Stimulated activated CD8-positive, alpha-beta memory T cell treated with anti-CD3 and anti-CD28 coated beads, Interleukin-15, amount 100 ng/mL, for 1 hour (primary cell): ENCODE measurements around the gene PMAIP1.

Experiments used
- DNase-seq: peaks from one replicate; pipeline ENCODE4 v3.0.0-alpha.2; 2020; ENCODE audit warnings: low read depth

Gene PMAIP1

GRCh38 chr18:59915606-59916005 lies 15.8 kb downstream of the PMAIP1 start:
- DNase-seq, result no peak

DNA sequence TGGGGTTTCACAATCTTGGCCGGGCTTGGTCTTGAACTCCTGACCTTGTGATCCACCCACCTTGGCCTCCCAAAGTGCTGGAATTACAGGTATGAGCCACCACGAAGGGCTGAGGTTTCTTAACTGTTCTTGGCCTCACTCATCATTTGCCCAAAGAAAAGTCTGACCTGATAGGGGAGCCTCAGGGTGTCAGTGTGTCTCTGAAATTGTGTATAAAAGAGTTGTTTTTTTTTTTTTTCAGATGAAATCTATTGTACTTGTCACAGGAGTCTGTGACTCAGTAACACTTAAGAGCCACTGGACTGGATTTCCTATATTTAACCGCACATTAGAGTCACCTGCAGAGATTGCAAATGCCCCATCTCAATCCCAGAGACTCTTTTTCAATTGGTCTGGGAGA lies 16.9 kb downstream of the PMAIP1 start:
- DNase-seq, result no peak

GRCh38 chr18:59917422-59917821 lies 17.6 kb downstream of the PMAIP1 start:
- no peak for DNase-seq

DNA sequence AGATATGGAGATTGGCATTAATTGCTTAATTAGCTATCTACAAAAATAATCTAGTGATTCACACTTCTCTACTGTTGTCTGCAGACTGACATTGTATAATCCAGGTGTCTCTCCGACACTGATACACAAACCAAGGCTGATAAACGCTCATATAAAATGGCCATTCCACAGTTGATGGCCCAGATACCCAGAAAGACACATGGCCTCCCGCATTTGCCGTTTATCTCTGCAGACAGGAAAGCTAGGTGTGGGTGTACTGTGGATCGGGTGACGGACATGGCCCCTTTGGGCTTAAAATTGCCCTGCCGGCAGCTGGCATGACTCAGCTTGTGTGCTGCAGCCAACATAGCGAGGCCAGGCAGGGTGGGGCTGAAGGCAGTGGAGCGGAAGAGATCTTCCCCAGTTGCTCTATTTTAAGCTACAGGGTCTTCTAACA lies 18.5 kb downstream of the PMAIP1 start:
- DNase-seq, result no peak

DNA sequence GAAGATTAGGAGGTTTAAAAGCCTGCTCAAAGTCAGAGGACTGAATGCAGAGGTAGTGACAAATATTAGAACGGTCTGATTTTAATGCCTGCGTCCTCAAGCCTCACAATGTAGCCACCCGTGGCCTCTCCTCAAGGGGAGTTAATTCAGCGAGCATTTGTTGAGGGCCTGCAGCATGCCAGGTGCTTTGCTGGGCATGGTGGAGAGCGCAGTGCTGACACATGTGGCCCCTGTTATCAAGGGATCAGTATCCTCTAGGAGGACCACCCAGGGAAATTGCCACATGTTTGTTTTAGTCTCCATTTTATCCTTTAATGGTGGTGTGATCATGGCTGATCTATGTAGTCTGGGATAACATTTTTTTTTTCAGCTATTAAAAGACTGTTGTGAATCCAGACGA lies 19.2 kb downstream of the PMAIP1 start:
- no peak for DNase-seq

GRCh38 chr18:59921384-59921891 lies 21.6 kb downstream of the PMAIP1 start:
- no peak for DNase-seq

DNA sequence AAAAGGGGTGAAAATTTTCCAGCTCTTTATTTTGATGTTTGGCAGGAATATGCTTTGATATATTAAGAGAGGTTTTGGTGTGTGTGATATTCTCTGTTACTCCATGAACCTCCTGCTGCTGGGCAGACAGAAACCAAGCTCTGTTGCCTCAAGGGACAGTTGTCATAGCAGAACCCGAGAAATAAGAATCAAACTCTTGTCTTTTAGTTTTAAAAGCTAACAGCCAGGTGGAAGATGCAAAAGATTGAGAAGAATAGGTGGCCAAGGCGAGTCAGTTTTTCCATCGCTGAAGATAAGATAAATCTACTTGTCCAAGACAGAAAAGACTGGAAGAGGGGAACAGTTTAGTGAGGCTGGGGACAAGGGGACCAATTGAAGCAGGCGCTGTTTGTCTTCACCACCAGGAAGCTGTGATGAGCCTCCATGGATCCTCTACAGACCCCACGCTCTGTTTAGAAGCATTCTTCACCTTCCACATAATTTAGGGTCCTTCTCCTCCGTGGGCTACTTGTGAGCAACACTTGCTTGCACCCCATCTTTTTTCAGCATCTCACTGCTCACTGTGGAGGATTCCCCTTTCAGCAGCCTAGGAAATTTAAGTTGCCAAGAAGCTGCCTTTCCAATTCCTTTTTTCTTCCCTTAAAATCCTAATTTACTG lies 23.9 kb downstream of the PMAIP1 start:
- DNase-seq, result no peak

DNA sequence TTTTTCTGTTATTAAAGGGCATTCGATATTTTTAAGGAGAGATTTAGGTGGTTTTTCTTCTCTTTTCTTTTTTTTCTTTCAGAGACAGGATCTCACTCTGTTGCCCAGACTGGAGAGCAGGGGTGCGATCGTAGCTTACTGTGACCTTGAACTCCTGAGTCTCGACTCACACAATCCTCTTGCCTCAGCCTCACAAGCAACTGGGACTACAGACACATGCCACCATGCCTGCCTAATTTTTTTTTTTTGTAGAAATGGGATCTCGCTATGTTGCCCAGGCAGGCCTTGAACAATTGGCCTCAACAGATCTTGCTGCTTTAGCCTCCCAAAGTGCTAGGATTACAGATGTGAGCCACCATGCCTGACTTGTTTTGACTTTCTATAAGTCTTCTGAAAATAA lies 26.3 kb downstream of the PMAIP1 start:
- no peak for DNase-seq

DNA sequence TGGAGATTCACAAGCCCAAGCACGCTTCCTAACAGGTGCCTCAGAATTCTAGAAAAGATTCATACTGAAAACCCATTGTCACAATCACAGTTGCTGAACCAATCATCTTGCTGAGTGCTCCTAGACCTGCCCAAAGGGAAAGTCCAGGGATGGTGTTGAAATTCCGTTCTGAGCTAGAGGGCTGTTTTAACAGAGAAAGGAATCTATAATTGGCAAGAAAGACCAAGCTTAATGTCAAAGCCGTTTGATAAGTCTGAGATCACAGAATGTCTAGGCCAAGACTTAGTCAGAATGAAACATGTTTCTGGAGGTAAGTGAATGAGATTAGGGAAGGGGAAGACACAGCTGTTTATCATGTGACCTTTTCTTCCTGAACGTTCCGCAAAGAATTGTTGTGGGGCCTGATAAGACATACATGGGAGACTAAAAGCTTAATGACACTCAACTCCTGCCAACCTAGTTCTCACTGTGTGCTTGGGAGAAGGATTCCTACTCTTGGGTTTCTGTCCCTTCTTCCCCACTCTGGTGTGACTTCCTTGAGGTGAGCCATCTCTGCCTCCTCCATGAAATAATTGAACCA lies 27.5 kb downstream of the PMAIP1 start:
- no peak for DNase-seq

DNA sequence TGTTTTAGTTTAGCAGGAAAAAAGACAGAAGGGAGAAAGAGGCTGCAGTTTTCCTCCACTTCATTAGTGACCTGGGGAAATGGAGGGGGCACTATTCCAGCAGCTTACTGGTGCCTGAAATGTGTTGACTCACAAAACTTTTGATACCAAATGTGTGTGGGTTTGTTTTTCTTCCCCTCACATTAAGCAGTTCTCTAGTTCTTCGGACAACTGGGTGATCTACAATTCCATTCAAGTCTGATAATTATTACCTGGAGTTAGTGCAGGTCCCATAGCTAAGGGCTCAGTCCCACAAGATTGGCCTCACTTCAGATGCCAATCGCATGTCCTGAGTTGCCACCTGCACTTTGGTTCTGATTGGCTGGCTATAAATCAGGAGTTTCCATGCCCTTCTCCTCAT lies 28.4 kb downstream of the PMAIP1 start:
- no peak for DNase-seq

- no peak for DNase-seq
Observed at GRCh38 chr18:59929621-59930295, 30.0 kb downstream of the PMAIP1 start.

- DNase-seq, result no peak
Observed at GRCh38 chr18:59932401-59932800, 32.6 kb downstream of the PMAIP1 start.

DNA sequence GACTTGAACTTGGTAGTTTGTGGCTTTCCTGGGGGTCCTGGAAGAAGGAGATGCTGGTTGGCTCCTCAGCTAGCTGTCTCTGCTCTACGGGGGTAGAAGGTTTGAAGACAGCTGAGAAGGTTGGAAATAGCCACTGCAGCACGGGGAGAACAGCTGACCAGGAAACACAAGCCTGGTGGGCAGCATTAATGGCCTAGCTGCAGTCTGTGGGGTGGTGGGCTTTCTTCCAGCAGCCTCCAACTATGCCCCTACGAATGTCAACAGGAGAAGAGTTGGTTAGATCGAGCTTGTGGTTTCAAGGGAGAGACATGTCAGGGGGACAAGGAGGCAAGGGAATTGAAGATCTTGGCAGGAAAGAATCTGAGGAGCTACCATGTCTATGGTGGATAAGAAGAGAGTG lies 38.9 kb downstream of the PMAIP1 start:
- no peak for DNase-seq

DNA sequence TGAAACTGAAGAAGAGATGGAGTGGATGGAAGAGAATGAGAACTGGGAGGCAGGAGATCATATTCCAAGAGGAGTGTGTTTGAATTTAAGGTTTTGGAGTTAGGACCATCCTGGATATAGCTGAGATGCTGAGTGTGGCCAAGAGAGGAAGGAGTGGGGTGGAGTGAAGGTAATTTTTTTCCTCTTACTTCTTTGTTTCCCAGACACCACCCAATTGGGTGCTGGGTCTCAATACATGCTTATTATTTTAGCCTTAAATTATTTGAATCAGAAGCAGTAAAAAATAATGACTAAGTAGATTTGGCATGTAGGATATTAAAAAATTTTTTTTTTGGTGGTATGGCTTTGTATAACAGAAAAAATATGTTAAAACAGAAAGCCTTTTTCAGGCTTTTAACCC lies 39.3 kb downstream of the PMAIP1 start:
- DNase-seq, result no peak

DNA sequence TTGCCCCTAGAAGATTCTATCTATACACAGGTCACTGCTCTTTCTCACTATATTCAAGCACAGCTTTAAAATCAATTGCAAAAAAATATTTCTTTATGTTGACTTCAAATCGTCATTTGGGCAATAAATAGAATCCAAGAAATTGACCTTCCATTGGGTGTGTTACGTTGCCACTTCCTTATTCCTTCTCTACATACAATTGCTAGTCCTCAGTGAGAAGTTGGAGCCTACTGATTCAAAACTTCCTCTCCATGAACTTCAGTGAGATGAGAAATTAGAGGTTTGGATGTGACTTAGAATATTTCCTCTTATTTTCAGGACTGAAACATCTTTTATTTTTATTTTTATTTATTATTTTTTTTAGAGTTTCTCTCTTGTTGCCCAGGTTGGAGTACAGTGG lies 40.3 kb downstream of the PMAIP1 start:
- DNase-seq, result no peak

DNA sequence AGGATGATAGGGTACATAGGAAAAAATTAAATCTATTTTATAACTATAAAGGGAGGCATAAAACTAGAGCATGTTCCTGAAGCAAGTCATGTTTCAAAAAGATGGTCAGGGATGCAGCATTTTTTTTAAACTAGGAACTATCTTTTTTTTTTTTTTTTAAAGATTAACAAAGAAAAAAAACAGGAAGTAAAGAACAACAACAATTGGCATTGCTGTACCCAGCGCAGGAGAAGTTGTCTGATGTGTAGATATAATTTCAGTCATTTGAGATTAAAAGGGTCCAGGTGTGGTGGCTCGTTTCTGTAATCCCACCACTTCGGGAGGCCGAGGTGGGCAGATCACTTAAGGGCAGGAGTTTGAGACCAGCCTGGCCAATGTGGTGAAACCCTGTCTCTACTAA lies 41.5 kb downstream of the PMAIP1 start:
- no peak for DNase-seq

- no peak for DNase-seq
Observed at GRCh38 chr18:59942601-59943000, 42.8 kb downstream of the PMAIP1 start.

- no peak for DNase-seq
Observed at GRCh38 chr18:59945544-59945943, 45.7 kb downstream of the PMAIP1 start.

GRCh38 chr18:59950215-59950944 lies 50.6 kb downstream of the PMAIP1 start:
- DNase-seq, result no peak

- no peak for DNase-seq
Observed at GRCh38 chr18:59951591-59951990, 51.8 kb downstream of the PMAIP1 start.

DNA sequence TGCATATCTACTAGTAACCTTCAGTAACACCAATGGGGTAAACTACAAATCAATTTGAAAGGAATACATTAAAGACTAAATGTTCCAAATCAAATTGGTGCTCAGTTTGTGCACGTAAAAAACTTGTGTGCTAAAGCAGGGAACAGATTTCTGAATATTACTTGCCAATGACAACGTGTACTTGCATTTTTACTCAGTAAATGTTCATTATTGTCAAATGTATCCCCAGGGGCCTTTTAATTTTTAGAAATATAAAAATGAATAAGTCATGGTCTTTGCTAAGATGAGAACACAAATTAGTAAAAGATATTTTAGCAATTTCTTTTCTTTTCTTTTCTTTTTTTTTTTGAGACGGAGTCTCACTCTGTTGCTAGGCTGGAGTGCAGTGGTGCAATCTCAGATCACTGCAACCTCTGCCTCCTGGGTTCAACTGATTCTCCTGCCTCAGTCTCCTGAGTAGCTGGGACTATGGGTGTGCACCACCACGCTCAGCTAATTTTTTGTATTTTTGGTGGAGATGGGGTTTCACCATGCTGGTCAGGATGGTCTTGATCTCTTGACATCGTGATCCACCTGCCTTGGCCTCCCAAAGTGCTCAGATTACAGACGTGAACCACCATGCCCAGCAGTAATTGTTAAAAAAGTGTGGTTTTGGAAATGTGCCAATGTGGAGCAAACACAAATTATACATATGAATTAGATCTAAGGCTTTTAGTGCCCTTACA lies 52.6 kb downstream of the PMAIP1 start:
- no peak for DNase-seq
